ENCODE results near the gene INPP5E. TPM values are rescaled to one million over a fixed set of nuclear protein-coding genes. Genes with fewer than 3 reads are reported as not detected.

Gene INPP5E
- total RNA-seq, 1 experiment from 2014 or later: 18.2 TPM

- POLR2A ChIA-PET (ENCODE audit: unreplicated experiment): no interaction called here
- CTCF ChIA-PET: no interaction called here
- Histone ChIP-seq H3K9me3 (ENCODE audit: insufficient read depth, low read depth) (no peaks in the 10 kb centered on the region), H3K79me2 (ENCODE audit: low read depth) (no peaks in the 10 kb centered on the region), H3K27ac (no peak overlapping the region), H2AFZ (no peak overlapping the region), H3K27me3 (ENCODE audit: insufficient read depth, low read depth) (no peaks in the 10 kb centered on the region), H4K20me1 (ENCODE audit: insufficient read depth) (no peaks in the 10 kb centered on the region; the same call in 1 of the 2 replicates), H3K9me2 (ENCODE audit: insufficient read depth) (no peaks in the 10 kb centered on the region), H3K4me2 (no peak overlapping the region), H3K4me1 (replicated peaks; ENCODE audit: insufficient read depth) (peaks cover 3% of the 10 kb centered on the region), H3K4me3 (no peak overlapping the region), H3K36me3 (ENCODE audit: low read depth) (no peaks in the 10 kb centered on the region), H3F3A (ENCODE audit: insufficient read depth, low read depth) (no peaks in the 10 kb centered on the region)
- intact Hi-C loops (cut with micrococcal nuclease; ENCODE audit: unreplicated experiment): no loop called here
- no peak for DNase-seq
- no TSS peak for BruUV-seq (replicated peaks)
- TF ChIP-seq CTCF (conservative IDR thresholded peaks at IDR 0.05) (no peak), EZH2 (IDR thresholded peaks at IDR 0.05; ENCODE audit: low read depth) (no peak)
Observed at GRCh38 chr9:136379003-136379287, 60.7 kb downstream of the INPP5E start.

Other genes with a start within 250 kb of the INPP5E start
- gene LHX3, start 234.7 kb downstream of the INPP5E start, total RNA-seq (2021): 0.22 and 0.43 TPM in 2 replicates
- 34.6 and 40.8 TPM in 2 replicates for gene QSOX2, start 194.0 kb downstream of the INPP5E start, total RNA-seq (2021)
- 2.7 and 5.2 TPM in 2 replicates for gene CCDC187, start 135.8 kb downstream of the INPP5E start, total RNA-seq (2021)
- gene GPSM1, start 112.3 kb downstream of the INPP5E start, total RNA-seq (2021): 5.5 and 9.5 TPM in 2 replicates
- gene DNLZ, start 76.1 kb downstream of the INPP5E start, total RNA-seq (2021): 9.1 and 19.1 TPM in 2 replicates
- gene CARD9, start 66.2 kb downstream of the INPP5E start, total RNA-seq (2021): 13.6 and 14.0 TPM in 2 replicates
- 13.3 and 14.4 TPM in 2 replicates for gene SNAPC4, start 39.7 kb downstream of the INPP5E start, total RNA-seq (2021)
- gene ENTR1, start 29.2 kb downstream of the INPP5E start, total RNA-seq (2021): 67.9 and 82.9 TPM in 2 replicates
- 78.1 and 86.5 TPM in 2 replicates for gene PMPCA, start 29.2 kb downstream of the INPP5E start, total RNA-seq (2021)
- 81.8 and 90.1 TPM in 2 replicates for gene SEC16A, start 43.2 kb upstream of the INPP5E start, total RNA-seq (2021)
- gene NOTCH1, start 106.2 kb upstream of the INPP5E start, total RNA-seq (2021): 39.2 and 51.4 TPM in 2 replicates
- gene EGFL7, start 223.1 kb upstream of the INPP5E start, total RNA-seq (2021): 53.1 and 70.7 TPM in 2 replicates
- 124 and 136 TPM in 2 replicates for gene AGPAT2, start 247.6 kb upstream of the INPP5E start, total RNA-seq (2021)

Measured in PC-9 (cell line).